ENCODE data around the gene RIPOR3. TPM values are rescaled to one million over a fixed set of nuclear protein-coding genes. Genes with fewer than 3 reads are reported as not detected.
A peak's percentile ranks its signal among the peaks of the same experiment; 100 is the strongest.

The RIPOR3 gene
- total RNA-seq, 8 experiments from 2014 or later, result 1.0 to 13.0 (median 2.8) TPM

DNA sequence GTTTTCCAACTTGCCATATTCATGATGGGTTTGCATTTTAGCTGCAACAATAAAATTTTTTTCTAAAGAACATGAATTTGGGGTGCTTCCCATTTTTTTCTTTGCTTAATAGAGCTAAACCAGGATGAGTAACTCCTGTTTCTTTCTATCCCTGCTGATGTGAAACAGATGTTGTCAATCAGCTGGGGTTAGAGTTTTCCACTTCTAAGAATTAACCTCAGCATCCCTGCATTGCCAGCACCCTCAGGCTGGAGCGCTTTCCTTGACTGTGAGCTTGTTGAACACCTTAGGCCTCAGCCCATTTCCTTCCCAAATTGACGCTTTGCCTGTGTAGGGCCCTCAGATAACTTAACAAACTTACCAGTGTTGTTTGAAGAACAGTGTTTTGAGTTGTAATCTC, 106.7 kb downstream of the RIPOR3 start:
- no peak for ATAC-seq (replicated peaks in 6 of 8)
- in situ Hi-C loops (cut with MboI; ENCODE audit: low pct_unique_long_range_greater_than_20kb in 2 of 9, low sequenced_read_pairs in 9 of 9, unreplicated experiment in 9 of 9), result loop anchor here in 3 of 9 experiments (10.0 to 25.0 kb wide), 2 partner anchors 397 to 400 kb away; partner anchors contain the start of gene CEBPB (in 2 of the 3)
- Histone ChIP-seq H3K4me3 (no peak overlapping the region), H3K27ac (no peak overlapping the region), H3K4me1 (replicated peaks in 1 of 2) (no peaks in the 10 kb centered on the region)
- 57 to 100% (median 93%) methylated on average over 1 to 2 of the region's 2 CpGs; no CpG with 5 or more reads in 2 of the 10 experiments for WGBS, 10 experiments

DNA sequence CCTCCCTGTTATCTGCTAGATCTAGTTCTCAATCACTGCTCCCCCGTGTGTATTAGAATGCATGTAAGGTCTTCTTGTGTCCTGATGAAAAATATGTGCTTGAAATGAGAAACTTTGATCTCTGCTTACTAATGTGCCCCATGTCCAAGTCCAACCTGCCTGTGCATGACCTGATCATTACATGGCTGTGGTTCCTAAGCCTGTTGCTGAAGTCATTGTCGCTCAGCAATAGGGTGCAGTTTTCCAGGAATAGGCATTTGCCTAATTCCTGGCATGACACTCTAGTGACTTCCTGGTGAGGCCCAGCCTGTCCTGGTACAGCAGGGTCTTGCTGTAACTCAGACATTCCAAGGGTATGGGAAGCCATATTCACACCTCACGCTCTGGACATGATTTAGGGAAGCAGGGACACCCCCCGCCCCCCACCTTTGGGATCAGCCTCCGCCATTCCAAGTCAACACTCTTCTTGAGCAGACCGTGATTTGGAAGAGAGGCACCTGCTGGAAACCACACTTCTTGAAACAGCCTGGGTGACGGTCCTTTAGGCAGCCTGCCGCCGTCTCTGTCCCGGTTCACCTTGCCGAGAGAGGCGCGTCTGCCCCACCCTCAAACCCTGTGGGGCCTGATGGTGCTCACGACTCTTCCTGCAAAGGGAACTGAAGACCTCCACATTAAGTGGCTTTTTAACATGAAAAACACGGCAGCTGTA, 107.7 kb downstream of the RIPOR3 start:
- in situ Hi-C loops (cut with MboI; ENCODE audit: low pct_unique_long_range_greater_than_20kb in 2 of 9, low sequenced_read_pairs in 9 of 9, unreplicated experiment in 9 of 9), result loop anchor here in 3 of 9 experiments (10.0 to 25.0 kb wide), 2 partner anchors 396 to 399 kb away; partner anchors contain the start of gene CEBPB (in 2 of the 3)
- H3K4me1 ChIP-seq (replicated peaks in 1 of 2), result no peaks in the 10 kb centered on the region
- peak in 1 of 8 experiments; percentile 55 for ATAC-seq (replicated peaks in 6 of 8)
- H3K4me3 ChIP-seq, result no peak overlapping the region
- 44 to 100% (median 89%) methylated on average over 1 to 7 of the region's 15 CpGs; no CpG with 5 or more reads in 1 of the 10 experiments for WGBS, 10 experiments
- no peak overlapping the region for H3K27ac ChIP-seq

DNA sequence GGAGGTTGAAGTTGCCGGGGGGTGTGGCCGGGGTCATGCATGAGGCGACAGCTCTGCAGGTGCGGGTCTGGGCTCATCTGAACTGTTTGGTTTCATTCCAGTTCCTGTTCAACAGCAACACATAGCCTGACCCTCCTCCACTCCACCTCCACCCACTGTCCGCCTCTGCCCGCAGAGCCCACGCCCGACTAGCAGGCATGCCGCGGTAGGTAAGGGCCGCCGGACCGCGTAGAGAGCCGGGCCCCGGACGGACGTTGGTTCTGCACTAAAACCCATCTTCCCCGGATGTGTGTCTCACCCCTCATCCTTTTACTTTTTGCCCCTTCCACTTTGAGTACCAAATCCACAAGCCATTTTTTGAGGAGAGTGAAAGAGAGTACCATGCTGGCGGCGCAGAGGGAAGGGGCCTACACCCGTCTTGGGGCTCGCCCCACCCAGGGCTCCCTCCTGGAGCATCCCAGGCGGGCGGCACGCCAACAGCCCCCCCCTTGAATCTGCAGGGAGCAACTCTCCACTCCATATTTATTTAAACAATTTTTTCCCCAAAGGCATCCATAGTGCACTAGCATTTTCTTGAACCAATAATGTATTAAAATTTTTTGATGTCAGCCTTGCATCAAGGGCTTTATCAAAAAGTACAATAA, 108.6 kb downstream of the RIPOR3 start:
- in situ Hi-C loops (cut with MboI; ENCODE audit: low pct_unique_long_range_greater_than_20kb in 2 of 9, low sequenced_read_pairs in 9 of 9, unreplicated experiment in 9 of 9), result loop anchor here in 3 of 9 experiments (10.0 to 25.0 kb wide), 2 partner anchors 395 to 398 kb away; partner anchors contain the start of gene CEBPB (in 2 of the 3)
- 89 to 98% (median 93%) methylated on average over 3 to 8 of the region's 26 CpGs; no CpG with 5 or more reads in 7 of the 10 experiments for WGBS, 10 experiments
- no peak for ATAC-seq (replicated peaks in 6 of 8)

DNA sequence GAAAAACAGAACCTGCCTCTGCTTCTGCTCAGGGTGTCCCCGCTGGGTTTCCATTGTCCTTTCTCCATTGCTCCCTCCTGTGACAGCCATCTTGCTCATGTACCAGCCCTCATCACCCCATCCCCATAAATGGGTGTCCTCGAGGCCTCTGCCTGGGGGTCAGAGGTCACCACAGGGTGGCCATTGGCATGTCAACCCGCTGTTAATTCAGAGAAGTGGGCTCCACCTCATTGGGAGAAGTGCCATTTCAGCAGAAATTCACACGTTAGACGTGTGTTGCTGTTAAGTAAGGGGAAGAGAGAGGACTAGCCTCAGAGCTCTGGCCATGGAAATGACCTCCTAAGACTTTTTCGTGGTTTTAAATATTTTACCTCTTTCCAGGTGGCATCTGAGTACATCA, 109.2 kb downstream of the RIPOR3 start:
- Histone ChIP-seq H3K4me3 (no peak overlapping the region), H3K27ac (no peak overlapping the region), H3K4me1 (replicated peaks in 1 of 2) (no peaks in the 10 kb centered on the region)
- 48 to 86% (median 60%) methylated on average over 1 to 6 of the region's 6 CpGs; no CpG with 5 or more reads in 5 of the 10 experiments for WGBS, 10 experiments
- ATAC-seq (replicated peaks in 6 of 8), result no peak
- in situ Hi-C loops (cut with MboI; ENCODE audit: low pct_unique_long_range_greater_than_20kb in 2 of 9, low sequenced_read_pairs in 9 of 9, unreplicated experiment in 9 of 9), result loop anchor here in 3 of 9 experiments (10.0 to 25.0 kb wide), 2 partner anchors 395 to 397 kb away; partner anchors contain the start of gene CEBPB (in 2 of the 3)

More for the DNA sequence above, 108.6 kb downstream of the RIPOR3 start:
- no peak overlapping the region for H3K27ac ChIP-seq
- no peak overlapping the region for H3K4me3 ChIP-seq
- no peaks in the 10 kb centered on the region for H3K4me1 ChIP-seq (replicated peaks in 1 of 2)

DNA sequence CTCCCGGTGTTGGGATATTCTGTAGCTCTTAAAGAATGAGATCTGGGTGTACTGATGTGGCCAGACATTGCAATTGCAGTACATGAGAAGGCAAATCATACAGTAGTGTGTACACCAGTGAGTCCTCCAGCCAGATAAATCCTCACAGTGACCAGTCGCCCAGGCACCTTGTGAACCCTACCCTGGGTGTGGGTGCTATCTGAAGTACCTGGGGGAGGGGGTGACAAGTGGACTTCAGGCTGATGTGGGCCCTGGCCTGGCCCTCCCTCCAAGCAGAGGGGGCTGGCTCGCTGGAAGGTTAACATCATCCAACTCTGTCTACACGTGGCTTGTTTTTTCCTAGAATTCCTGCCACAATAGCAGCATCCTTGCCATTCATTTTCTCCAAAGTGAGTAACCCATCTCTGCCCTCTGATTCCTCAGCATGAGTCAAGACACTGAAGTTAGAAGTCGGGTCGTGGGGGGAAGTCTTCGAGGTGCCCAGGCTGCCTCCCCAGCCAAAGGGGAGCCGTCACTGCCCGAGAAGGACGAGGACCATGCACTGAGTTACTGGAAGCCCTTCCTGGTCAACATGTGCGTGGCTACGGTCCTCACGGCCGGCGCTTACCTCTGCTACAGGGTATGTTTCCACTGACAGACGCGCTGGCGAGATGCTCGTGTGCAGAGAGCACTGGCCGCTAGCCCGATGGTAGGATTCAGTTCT, 110.3 kb downstream of the RIPOR3 start:
- in situ Hi-C loops (cut with MboI; ENCODE audit: low pct_unique_long_range_greater_than_20kb in 2 of 9, low sequenced_read_pairs in 9 of 9, unreplicated experiment in 9 of 9), result loop anchor here in 3 of 9 experiments (10.0 to 25.0 kb wide), 2 partner anchors 394 to 396 kb away; partner anchors contain the start of gene CEBPB (in 2 of the 3)
- no peak for ATAC-seq (replicated peaks in 6 of 8)
- H3K4me3 ChIP-seq, result no peak overlapping the region
- no peak overlapping the region for H3K27ac ChIP-seq
- H3K4me1 ChIP-seq (replicated peaks in 1 of 2), result no peaks in the 10 kb centered on the region
- 75 to 100% (median 89%) methylated on average over 1 to 12 of the region's 21 CpGs; no CpG with 5 or more reads in 2 of the 10 experiments for WGBS, 10 experiments

DNA sequence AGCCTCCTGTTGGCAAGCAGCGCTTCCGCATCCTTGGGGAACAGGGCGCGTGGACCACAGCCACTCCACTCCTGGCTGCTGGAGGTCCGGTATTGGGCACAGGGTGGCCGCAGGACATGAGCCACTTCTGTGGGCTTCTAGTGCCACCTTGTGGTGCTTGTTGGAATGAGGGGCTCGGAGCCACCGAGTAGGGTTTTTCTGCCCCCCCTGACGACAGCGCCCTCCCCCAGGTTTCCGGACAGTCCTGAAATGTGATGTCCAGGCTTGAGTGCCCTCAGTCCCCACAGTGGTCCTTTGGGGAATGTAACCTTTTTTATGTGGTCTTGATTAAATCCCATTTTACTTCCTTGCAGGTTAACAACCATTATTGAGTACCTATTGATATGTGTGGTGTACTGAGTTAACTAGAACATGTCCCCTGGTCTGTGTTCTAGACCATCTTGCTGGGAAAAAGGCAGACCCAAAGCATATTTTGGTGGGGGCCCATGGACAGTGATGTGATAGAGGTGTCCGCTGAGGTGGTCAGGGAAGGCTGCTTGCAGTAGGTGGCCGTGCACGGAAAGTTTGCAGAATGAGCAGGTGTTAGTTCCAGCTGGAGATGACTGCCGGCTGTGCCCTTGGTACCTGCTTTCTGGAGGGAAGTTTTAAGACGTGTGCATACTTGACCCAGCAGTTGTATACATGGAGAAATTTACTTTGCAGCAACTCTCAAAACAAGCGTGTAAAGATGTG, 111.2 kb downstream of the RIPOR3 start:
- Histone ChIP-seq H3K4me3 (no peak overlapping the region), H3K27ac (no peak overlapping the region), H3K4me1 (replicated peaks in 1 of 2) (no peaks in the 10 kb centered on the region)
- in situ Hi-C loops (cut with MboI; ENCODE audit: low pct_unique_long_range_greater_than_20kb in 2 of 9, low sequenced_read_pairs in 9 of 9, unreplicated experiment in 9 of 9), result loop anchor here in 3 of 9 experiments (10.0 to 25.0 kb wide), 2 partner anchors 393 to 395 kb away; partner anchors contain the start of gene CEBPB (in 2 of the 3)
- WGBS, 10 experiments, result 0 to 100% (median 90%) methylated on average over 1 to 5 of the region's 17 CpGs; no CpG with 5 or more reads in 3 of the 10 experiments
- peak; percentile 37 to 72 (median 51) for ATAC-seq (replicated peaks in 6 of 8)

DNA sequence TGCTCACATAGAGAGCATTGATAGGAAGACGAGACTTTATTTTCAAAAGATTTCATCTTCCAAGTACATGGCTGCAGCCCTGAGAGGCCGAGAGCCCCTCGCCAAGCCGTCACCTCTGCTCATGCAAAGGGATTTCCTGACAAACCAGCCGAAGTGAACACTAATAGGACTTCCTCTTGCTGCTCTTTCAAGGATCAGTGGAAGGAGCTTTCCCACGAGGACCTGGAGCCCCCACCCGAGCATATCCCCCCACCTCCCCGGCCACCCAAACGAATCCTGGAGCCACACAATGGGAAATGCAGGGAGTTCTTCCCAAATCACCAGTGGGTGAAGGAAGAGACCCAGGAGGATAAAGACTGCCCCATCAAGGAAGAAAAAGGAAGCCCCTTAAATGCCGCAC, 111.8 kb downstream of the RIPOR3 start:
- ATAC-seq (replicated peaks in 6 of 8), result no peak
- Histone ChIP-seq H3K27ac (no peak overlapping the region), H3K4me1 (replicated peaks in 1 of 2) (no peaks in the 10 kb centered on the region), H3K4me3 (no peak overlapping the region)
- 74 to 96% (median 84%) methylated on average over 1 to 4 of the region's 10 CpGs; no CpG with 5 or more reads in 5 of the 10 experiments for whole genome bisulfite sequencing, 10 experiments
- in situ Hi-C loops (cut with MboI; ENCODE audit: low pct_unique_long_range_greater_than_20kb in 2 of 9, low sequenced_read_pairs in 9 of 9, unreplicated experiment in 9 of 9), result loop anchor here in 4 of 9 experiments (10.0 to 25.0 kb wide), 2 partner anchors 392 to 395 kb away; partner anchors contain the start of gene CEBPB (in 2 of the 4)

DNA sequence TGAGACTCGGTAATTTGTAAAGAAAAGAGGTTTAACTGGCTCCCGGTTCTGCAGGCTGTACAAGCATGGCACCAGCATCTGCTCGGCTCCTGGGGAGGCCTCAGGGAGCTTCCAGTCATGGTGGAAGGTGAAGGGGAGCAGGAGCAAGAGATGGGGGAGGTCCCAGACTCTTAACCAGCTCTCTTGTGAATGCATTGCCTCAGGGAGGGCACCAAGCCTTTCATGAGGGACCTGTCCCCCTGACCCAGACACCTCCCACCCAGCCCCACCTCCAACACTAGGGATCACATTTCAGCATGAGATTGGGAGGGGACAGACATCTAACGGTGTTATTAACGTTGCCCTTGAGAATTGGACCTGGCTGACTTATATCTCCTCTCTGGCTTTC, 112.6 kb downstream of the RIPOR3 start:
- in situ Hi-C loops (cut with MboI; ENCODE audit: low pct_unique_long_range_greater_than_20kb in 2 of 9, low sequenced_read_pairs in 9 of 9, unreplicated experiment in 9 of 9), result loop anchor here in 4 of 9 experiments (10.0 to 25.0 kb wide), 2 partner anchors 391 to 394 kb away; partner anchors contain the start of gene CEBPB (in 2 of the 4)

DNA sequence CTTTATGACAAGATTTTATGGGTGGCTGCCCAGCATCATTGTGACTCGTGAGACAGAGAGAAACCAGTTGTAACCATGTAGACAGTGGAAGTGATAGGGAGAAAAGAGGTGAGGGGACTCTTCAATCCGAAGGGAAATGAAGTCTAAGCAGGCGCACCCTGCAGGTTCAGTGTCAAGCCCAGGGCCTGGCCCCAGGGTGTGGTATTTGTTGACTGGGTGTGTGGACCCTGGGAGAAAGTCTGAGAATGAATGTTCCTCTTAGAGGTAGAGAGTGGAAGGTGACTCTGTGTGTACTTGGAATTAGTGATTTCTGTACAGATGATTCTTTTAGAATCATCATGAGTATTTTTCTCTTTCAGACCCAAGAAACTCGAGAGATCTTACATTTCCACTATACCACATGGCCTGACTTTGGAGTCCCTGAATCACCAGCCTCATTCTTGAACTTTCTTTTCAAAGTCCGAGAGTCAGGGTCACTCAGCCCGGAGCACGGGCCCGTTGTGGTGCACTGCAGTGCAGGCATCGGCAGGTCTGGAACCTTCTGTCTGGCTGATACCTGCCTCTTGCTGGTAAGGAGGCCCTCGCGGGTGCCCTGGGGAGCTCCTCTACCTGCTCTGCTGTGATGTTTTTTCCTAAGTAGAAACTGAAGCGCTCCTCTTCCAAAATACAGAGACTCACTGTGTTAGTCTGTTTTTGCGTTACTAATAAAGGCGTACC, 113.1 kb downstream of the RIPOR3 start:
- no peak for ATAC-seq (replicated peaks in 6 of 8)
- H3K27ac ChIP-seq, result no peak overlapping the region
- H3K4me3 ChIP-seq, result no peak overlapping the region
- no peaks in the 10 kb centered on the region for H3K4me1 ChIP-seq (replicated peaks in 1 of 2)
- in situ Hi-C loops (cut with MboI; ENCODE audit: low pct_unique_long_range_greater_than_20kb in 2 of 9, low sequenced_read_pairs in 9 of 9, unreplicated experiment in 9 of 9), result loop anchor here in 4 of 9 experiments (10.0 to 25.0 kb wide), 2 partner anchors 391 to 393 kb away; partner anchors contain the start of gene CEBPB (in 2 of the 4)
- WGBS, 10 experiments, result 33 to 100% (median 87%) methylated on average over 1 to 8 of the region's 14 CpGs; no CpG with 5 or more reads in 2 of the 10 experiments

More for the DNA sequence above, 112.6 kb downstream of the RIPOR3 start:
- H3K4me1 ChIP-seq (replicated peaks in 1 of 2), result no peaks in the 10 kb centered on the region
- H3K4me3 ChIP-seq, result no peak overlapping the region
- 75 to 90% (median 82%) methylated on average over 1 to 4 of the region's 5 CpGs; no CpG with 5 or more reads in 4 of the 10 experiments for WGBS, 10 experiments
- no peak overlapping the region for H3K27ac ChIP-seq
- ATAC-seq (replicated peaks in 6 of 8), result no peak

DNA sequence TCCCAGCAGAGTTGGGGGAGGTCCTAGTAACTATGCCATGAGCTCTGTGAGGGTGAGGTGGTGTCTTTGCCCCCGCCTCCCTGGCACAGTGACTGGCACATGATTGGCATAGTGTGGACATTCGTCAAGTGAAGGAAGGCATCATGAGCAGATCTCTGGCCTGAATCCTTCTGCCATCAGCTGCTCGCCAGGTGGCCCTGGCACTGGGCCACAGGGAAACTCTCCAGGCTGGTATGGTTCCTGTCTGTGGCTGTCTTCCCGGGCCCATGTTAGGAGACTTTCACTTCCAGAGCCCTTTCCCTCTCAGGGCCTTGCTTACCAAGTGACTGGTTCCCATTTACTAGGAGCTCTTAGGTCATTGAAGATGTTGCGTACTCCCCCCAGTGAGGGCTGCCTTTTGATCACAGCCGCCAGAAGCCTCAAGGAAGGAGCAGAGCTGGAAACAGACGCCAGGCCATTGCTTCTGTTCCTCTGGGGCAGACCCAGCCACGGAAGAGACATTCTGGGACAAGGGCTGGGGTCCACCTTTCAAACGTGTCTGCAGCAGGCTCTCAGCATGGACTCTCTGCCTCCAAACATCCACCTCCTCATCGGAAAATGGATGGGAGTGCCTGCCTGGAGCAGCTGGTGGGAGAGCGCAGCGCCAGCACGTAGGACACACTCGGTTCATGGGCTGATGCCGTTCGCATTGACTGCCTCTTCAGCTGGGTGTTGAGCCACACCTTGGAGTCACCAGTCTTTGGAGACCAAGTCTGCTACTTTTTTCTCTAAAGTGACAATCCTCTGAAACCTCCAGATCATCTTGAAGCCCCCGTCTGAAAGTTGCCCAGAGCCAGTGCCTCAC, 113.9 kb downstream of the RIPOR3 start:
- Histone ChIP-seq H3K27ac (no peak overlapping the region), H3K4me3 (no peak overlapping the region), H3K4me1 (replicated peaks in 1 of 2) (no peaks in the 10 kb centered on the region)
- WGBS, 10 experiments, result 64 to 96% (median 89%) methylated on average over 1 to 5 of the region's 17 CpGs; no CpG with 5 or more reads in 3 of the 10 experiments
- in situ Hi-C loops (cut with MboI; ENCODE audit: low pct_unique_long_range_greater_than_20kb in 2 of 9, low sequenced_read_pairs in 9 of 9, unreplicated experiment in 9 of 9), result loop anchor here in 4 of 9 experiments (10.0 to 25.0 kb wide), 2 partner anchors 390 to 393 kb away; partner anchors contain the start of gene CEBPB (in 2 of the 4)
- ATAC-seq (replicated peaks in 6 of 8), result no peak

Measured in motor neuron (in vitro differentiated cells).